Colonic mucosa (tissue), 4 donors: ENCODE measurements around the gene AVPR2. TPM values are rescaled to one million over a fixed set of nuclear protein-coding genes. Genes with fewer than 3 reads are reported as not detected.

ENCODE experiments used
- DNase-seq: peaks from one replicate; pipeline ENCODE4 v3.0.0-alpha.2; 2020
- H3K27ac ChIP-seq: fragments of 200-600 bp; one replicate; pipeline ENCODE4 v1.8.0; 2021
- H3K27me3 ChIP-seq: fragments of 200-600 bp; one replicate; pipeline ENCODE4 v1.8.0; 2021
- H3K36me3 ChIP-seq: fragments of 200-600 bp; one replicate; pipeline ENCODE4 v1.8.0; 2021
- H3K4me1 ChIP-seq: fragments of 200-600 bp; one replicate; pipeline ENCODE4 v1.8.0; 2021; ENCODE audit warnings: mild to moderate bottlenecking
- H3K4me3 ChIP-seq: fragments of 200-600 bp; one replicate; pipeline ENCODE4 v1.8.0; 2021
- H3K9ac ChIP-seq, 2 donors: one replicate each; pipeline ENCODE4 v1.7.0; 2013; ENCODE audit warnings: control low read depth in 2 of 2, low read depth in 2 of 2, low read length in 2 of 2
- H3K9me3 ChIP-seq: fragments of 200-600 bp; one replicate; pipeline ENCODE4 v1.8.0; 2021
- CTCF ChIP-seq: fragments of 200-600 bp; IDR thresholded peaks from one replicate; pipeline ENCODE4 v1.8.0; 2022; ENCODE audit warnings: antibody characterized with exemption, mild to moderate bottlenecking
- intact Hi-C: fragments of 100-400 bp; cut with DNase I; formaldehyde crosslinking; loops from one replicate; pipeline ENCODE4 v1.14.1; 2022
- total RNA-seq, 2 donors: library from RNA; stranded (reverse); fragmentation: NEBNext Ultra II Directional in 1 of 2; extraction: Animal tissue kit (Norgen Biotek cat#: 25700) in 1 of 2; gene quantifications; one replicate each; pipeline ENCODE4 v1.2.1, GENCODE V29; 2021
- donor health status: healthy.
- donor health status: DM: no; HTN: no; CAD: no.
- donor health status: DM: no; HTN: no; CAD: no.

AVPR2 gene
- total RNA-seq, 2 donors from 2014 or later, result 0.24 TPM; not detected in 1

- Histone ChIP-seq H3K27ac (no peak overlapping the region), H3K27me3 (peaks cover 5% of the 10 kb centered on the region), H3K36me3 (no peaks in the 10 kb centered on the region), H3K4me3 (no peak overlapping the region), H3K9ac (no peak overlapping the region), H3K4me1 (no peaks in the 10 kb centered on the region), H3K9me3 (no peaks in the 10 kb centered on the region)
- no peak for TF ChIP-seq CTCF
- no peak for DNase-seq
- intact Hi-C loops, result no loop called here
Measured at GRCh38 chrX:153865321-153865580, 39.2 kb upstream of the AVPR2 start.

- Histone ChIP-seq H3K9ac (no peak overlapping the region), H3K4me3 (no peak overlapping the region), H3K27me3 (peaks cover 5% of the 10 kb centered on the region), H3K27ac (no peak overlapping the region), H3K4me1 (no peaks in the 10 kb centered on the region), H3K9me3 (no peaks in the 10 kb centered on the region), H3K36me3 (no peaks in the 10 kb centered on the region)
- intact Hi-C loops, result no loop called here
- DNase-seq, result no peak
- TF ChIP-seq CTCF, result no peak
Measured at GRCh38 chrX:153865685-153866084, 38.8 kb upstream of the AVPR2 start.

GRCh38 chrX:153866302-153867019, 38.0 kb upstream of the AVPR2 start:
- no peaks in the 10 kb centered on the region for H3K4me1 ChIP-seq
- no peak overlapping the region for H3K4me3 ChIP-seq
- H3K27ac ChIP-seq, result no peak overlapping the region
- intact Hi-C loops, result no loop called here
- H3K9me3 ChIP-seq, result no peaks in the 10 kb centered on the region
- no peak for TF ChIP-seq CTCF
- H3K36me3 ChIP-seq, result no peaks in the 10 kb centered on the region
- DNase-seq, result no peak
- peaks cover 5% of the 10 kb centered on the region for H3K27me3 ChIP-seq
- H3K9ac ChIP-seq, result no peak overlapping the region

GRCh38 chrX:153867139-153867538, 37.3 kb upstream of the AVPR2 start:
- H3K27me3 ChIP-seq, result peaks cover 5% of the 10 kb centered on the region
- H3K27ac ChIP-seq, result no peak overlapping the region
- no peaks in the 10 kb centered on the region for H3K4me1 ChIP-seq
- no peaks in the 10 kb centered on the region for H3K36me3 ChIP-seq
- H3K9ac ChIP-seq, result no peak overlapping the region
- no peaks in the 10 kb centered on the region for H3K9me3 ChIP-seq
- no peak overlapping the region for H3K4me3 ChIP-seq
- intact Hi-C loops, result no loop called here
- DNase-seq, result no peak
- no peak for TF ChIP-seq CTCF

- Histone ChIP-seq H3K4me3 (no peak overlapping the region), H3K9me3 (no peaks in the 10 kb centered on the region), H3K36me3 (no peaks in the 10 kb centered on the region), H3K27me3 (peaks cover 1% of the 10 kb centered on the region), H3K9ac (no peak overlapping the region), H3K4me1 (no peaks in the 10 kb centered on the region), H3K27ac (no peak overlapping the region)
- no peak for TF ChIP-seq CTCF
- no peak for DNase-seq
- intact Hi-C loops, result no loop called here
Measured at GRCh38 chrX:153867671-153868070, 36.8 kb upstream of the AVPR2 start.
